ENCODE measurements around the gene GRIN1. TPM values are rescaled to one million over a fixed set of nuclear protein-coding genes. Genes with fewer than 3 reads are reported as not detected.

Gene GRIN1
- total RNA-seq, 2 experiments from 2014 or later = not detected

Small RNA genes within 50 kb of the gene (microRNA-seq; reads per million reads assigned to microRNA genes)
- not detected for gene MIR3621

Other genes starting within 250 kb of the GRIN1 start
- gene FBXW5, start 194.4 kb upstream of the GRIN1 start, total RNA-seq = 100 to 1,000 TPM; 103 to 104 TPM
- 1 to 10 TPM; 1.4 to 1.5 TPM for gene C8G, start 193.9 kb upstream of the GRIN1 start, total RNA-seq
- gene LCN12, start 186.9 kb upstream of the GRIN1 start, total RNA-seq = 1 to 10 TPM; 1.0 to 1.7 TPM
- 1 to 10 TPM; 1.2 to 1.4 TPM for gene PTGDS, start 161.7 kb upstream of the GRIN1 start, total RNA-seq
- gene LCNL1, start 156.2 kb upstream of the GRIN1 start, total RNA-seq = not detected
- 10 to 100 TPM; 80.6 to 85.2 TPM for gene PAXX, start 146.7 kb upstream of the GRIN1 start, total RNA-seq
- 1 to 10 TPM; 3.6 to 4.8 TPM for gene CLIC3, start 142.6 kb upstream of the GRIN1 start, total RNA-seq
- 10 to 100 TPM; 61.5 to 62.0 TPM for gene ABCA2, start 110.9 kb upstream of the GRIN1 start, total RNA-seq
- 1 to 10 TPM; 2.5 to 2.6 TPM for gene FUT7, start 107.1 kb upstream of the GRIN1 start, total RNA-seq
- 10 to 100 TPM; 20.1 to 29.9 TPM for gene NPDC1, start 93.0 kb upstream of the GRIN1 start, total RNA-seq
- gene ENTPD2, start 85.1 kb upstream of the GRIN1 start, total RNA-seq = under 1 TPM in 1 of 2 experiments, not detected in 1; 0.34 TPM
- gene SAPCD2, start 68.6 kb upstream of the GRIN1 start, total RNA-seq = 10 to 100 TPM; 56.8 to 57.0 TPM
- gene UAP1L1, start 61.6 kb upstream of the GRIN1 start, total RNA-seq = 10 to 100 TPM; 63.1 to 66.8 TPM
- gene MAN1B1, start 52.2 kb upstream of the GRIN1 start, total RNA-seq = 10 to 100 TPM; 42.2 to 49.2 TPM
- 100 to 1,000 TPM; 248 TPM for gene DPP7, start 24.4 kb upstream of the GRIN1 start, total RNA-seq
- gene LRRC26, start 30.9 kb downstream of the GRIN1 start, total RNA-seq = not detected
- under 1 TPM; 0.29 to 0.32 TPM for gene TMEM210, start 32.9 kb downstream of the GRIN1 start, total RNA-seq
- 10 to 100 TPM; 60.2 to 64.1 TPM for gene ANAPC2, start 49.4 kb downstream of the GRIN1 start, total RNA-seq
- gene SSNA1, start 49.5 kb downstream of the GRIN1 start, total RNA-seq = 10 to 100 TPM; 88.2 to 90.0 TPM
- gene TPRN, start 61.6 kb downstream of the GRIN1 start, total RNA-seq = 10 to 100 TPM; 10.9 to 12.0 TPM
- 10 to 100 TPM; 34.6 to 36.6 TPM for gene TMEM203, start 66.5 kb downstream of the GRIN1 start, total RNA-seq
- gene NDOR1, start 66.5 kb downstream of the GRIN1 start, total RNA-seq = 10 to 100 TPM; 44.7 to 45.5 TPM
- 1 to 10 TPM; 3.6 to 4.5 TPM for gene RNF208, start 83.1 kb downstream of the GRIN1 start, total RNA-seq
- gene CYSRT1, start 86.0 kb downstream of the GRIN1 start, total RNA-seq = under 1 TPM; 0.42 to 0.50 TPM
- not detected for gene RNF224, start 88.3 kb downstream of the GRIN1 start, total RNA-seq
- gene SLC34A3, start 91.7 kb downstream of the GRIN1 start, total RNA-seq = not detected
- 100 to 1,000 TPM; 417 to 432 TPM for gene TUBB4B, start 102.1 kb downstream of the GRIN1 start, total RNA-seq
- gene STPG3, start 112.1 kb downstream of the GRIN1 start, total RNA-seq = not detected
- gene NELFB, start 116.2 kb downstream of the GRIN1 start, total RNA-seq = 10 to 100 TPM; 68.6 to 68.8 TPM
- 1 to 10 TPM; 6.6 to 7.0 TPM for gene TOR4A, start 138.6 kb downstream of the GRIN1 start, total RNA-seq
- gene NRARP, start 163.1 kb downstream of the GRIN1 start, total RNA-seq = 1 to 10 TPM; 1.4 to 1.5 TPM

Measured in activated CD8-positive, alpha-beta T cell treated with anti-CD3 and anti-CD28 coated beads, Interleukin-2, amount 10 ng/mL, durations not matched to agents 7 days and 5 days (primary cell).